Right atrium auricular region (tissue), 2 donors: ENCODE results near the gene PIGN. TPM values are rescaled to one million over a fixed set of nuclear protein-coding genes. Genes with fewer than 3 reads are reported as not detected.

Experiments used
- DNase-seq: peaks from one replicate; pipeline ENCODE4 v3.0.0-alpha.2; 2019; ENCODE audit warnings: low spot score
- H3K27ac ChIP-seq, 2 donors: fragments of 200-600 bp; sonication (generic); 1 replicate in 1 of 2; 2 replicates in 1 of 2; pipeline ENCODE4 v1.5.1; 2016 to 2019
- H3K27me3 ChIP-seq, 2 donors: fragments of 200-600 bp; sonication (generic); one replicate each; pipeline versions ENCODE4 v1.5.1 to v1.6.0; 2017 to 2019
- H3K36me3 ChIP-seq: fragments of 200-600 bp; sonication (generic); one replicate; pipeline ENCODE4 v1.5.1; 2016
- H3K4me1 ChIP-seq, 2 donors: fragments of 200-600 bp; sonication (generic); one replicate each; pipeline versions ENCODE4 v1.5.1 to v1.6.0; 2017 to 2019
- H3K4me3 ChIP-seq, 2 donors: fragments of 200-600 bp; sonication (generic); 1 replicate in 1 of 2; 2 replicates in 1 of 2; pipeline ENCODE4 v1.5.1; 2017 to 2019; ENCODE audit warnings: mild to moderate bottlenecking in 1 of 2, moderate library complexity in 1 of 2
- H3K9me3 ChIP-seq, 2 donors: fragments of 200-600 bp; sonication (generic); one replicate each; pipeline ENCODE4 v1.5.1; 2019
- CTCF ChIP-seq, 2 donors: fragments of 200-600 bp; sonication (generic); IDR thresholded peaks; one replicate each; pipeline ENCODE4 v1.5.1; 2019; ENCODE audit warnings: antibody characterized with exemption in 2 of 2
- total RNA-seq, 2 donors: library from RNA; depleted of rRNA; stranded (reverse); fragments of >200 nt; gene quantifications; one replicate each; pipeline ENCODE4 v1.1.0, GENCODE V29; 2016

The PIGN gene
- total RNA-seq, 2 donors from 2014 or later = 10.8 to 16.8 TPM

- DNase-seq = no peak
- TF ChIP-seq CTCF (IDR thresholded peaks at IDR 0.05) = no peak
- Histone ChIP-seq H3K9me3 (no peaks in the 10 kb centered on the region), H3K36me3 (no peaks in the 10 kb centered on the region), H3K4me1 (peaks cover 0 to under 1% of the 10 kb centered on the region in 2 donors), H3K4me3 (no peak overlapping the region), H3K27me3 (no peaks in the 10 kb centered on the region), H3K27ac (no peak overlapping the region)
Observed at GRCh38 chr18:62023536-62023935, 163.3 kb downstream of the PIGN start.

DNA sequence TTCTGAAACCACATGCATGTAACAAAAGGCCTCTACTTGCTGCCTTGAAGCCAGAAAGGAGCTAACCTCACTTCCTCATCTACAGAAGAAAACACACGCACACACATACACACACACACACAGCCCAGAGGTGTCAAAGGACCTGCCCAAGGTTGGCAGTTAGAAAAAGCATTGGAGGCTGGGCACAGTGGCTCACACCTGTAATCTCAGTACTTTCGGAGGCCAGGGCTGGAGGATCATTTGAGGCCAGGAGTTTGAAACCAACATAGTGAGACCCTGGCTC is 168.2 kb downstream of the PIGN start:
- no peaks in the 10 kb centered on the region for H3K27me3 ChIP-seq
- peaks cover 0 to 3% of the 10 kb centered on the region in 2 donors for H3K9me3 ChIP-seq
- TF ChIP-seq CTCF (IDR thresholded peaks at IDR 0.05) = no peak
- DNase-seq = no peak
- no peak overlapping the region for H3K27ac ChIP-seq
- no peak overlapping the region for H3K4me3 ChIP-seq
- H3K4me1 ChIP-seq = peaks cover 0 to 17% of the 10 kb centered on the region in 2 donors
- no peaks in the 10 kb centered on the region for H3K36me3 ChIP-seq

DNA sequence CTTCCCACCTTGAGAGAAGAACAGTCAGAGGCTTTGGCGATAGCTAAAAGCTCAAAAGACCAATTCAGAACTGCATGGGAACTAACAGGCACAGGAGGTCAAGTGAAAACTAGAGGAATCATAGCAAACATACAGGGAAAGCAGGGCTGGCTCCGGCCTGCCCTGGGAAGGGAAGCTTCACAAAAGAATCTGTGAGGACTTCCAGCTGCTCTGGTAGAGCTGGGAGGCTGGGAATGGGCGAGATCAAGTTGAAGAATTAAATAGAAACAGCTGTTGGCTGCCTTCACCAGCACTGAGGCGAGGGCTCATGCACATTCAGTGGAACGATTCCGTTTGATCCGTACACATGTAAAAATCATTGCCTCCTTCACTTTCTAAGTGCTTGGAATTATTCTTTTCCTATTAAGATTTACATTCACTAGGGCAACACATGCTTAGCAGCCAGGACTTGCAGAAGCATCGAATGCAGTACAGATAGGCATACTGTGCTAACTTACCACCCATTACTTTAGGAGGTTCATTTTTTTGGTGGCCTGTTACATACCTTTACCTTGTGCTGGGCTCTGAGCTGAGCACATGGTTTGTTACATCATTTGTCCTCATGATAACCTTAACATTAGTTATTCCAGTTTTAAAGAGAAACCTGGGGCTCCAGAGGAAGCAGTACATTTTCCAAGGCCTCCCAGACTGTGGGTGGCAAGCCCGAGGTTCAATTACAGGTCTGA is 168.7 kb downstream of the PIGN start:
- H3K27me3 ChIP-seq = no peaks in the 10 kb centered on the region
- peak overlapping the region; percentile 6 to 57 for H3K27ac ChIP-seq
- TF ChIP-seq CTCF (IDR thresholded peaks at IDR 0.05) = no peak
- peaks cover 0 to 3% of the 10 kb centered on the region in 2 donors for H3K9me3 ChIP-seq
- peaks cover 0 to 17% of the 10 kb centered on the region in 2 donors for H3K4me1 ChIP-seq
- H3K36me3 ChIP-seq = no peaks in the 10 kb centered on the region
- H3K4me3 ChIP-seq = no peak overlapping the region
- peak; percentile 63 for DNase-seq

- TF ChIP-seq CTCF (IDR thresholded peaks at IDR 0.05) = no peak
- no peaks in the 10 kb centered on the region for H3K36me3 ChIP-seq
Observed at GRCh38 chr18:62017618-62018017, 169.2 kb downstream of the PIGN start.

DNA sequence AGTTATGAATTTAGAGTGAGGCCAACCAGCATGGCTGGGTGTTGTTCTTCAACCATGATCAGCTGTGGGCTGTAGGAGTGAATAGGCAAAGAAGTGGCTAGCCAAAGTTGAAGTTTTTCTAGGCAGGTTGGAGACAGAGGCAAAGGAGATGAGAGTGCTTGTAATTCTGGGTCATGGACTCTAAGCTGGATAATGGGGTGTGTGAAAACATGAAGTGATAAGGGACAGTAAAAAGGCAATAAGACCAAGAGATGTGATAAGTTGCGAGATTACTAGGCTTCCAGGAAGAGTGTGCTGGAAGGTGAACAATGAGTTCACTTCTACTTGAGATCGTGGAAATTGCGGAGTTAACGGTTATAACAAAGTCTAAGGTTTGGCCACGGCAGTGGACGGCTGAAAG is 175.4 kb downstream of the PIGN start:
- Histone ChIP-seq H3K27ac (no peak overlapping the region), H3K4me3 (no peak overlapping the region), H3K27me3 (no peaks in the 10 kb centered on the region), H3K4me1 (no peaks in the 10 kb centered on the region), H3K36me3 (no peaks in the 10 kb centered on the region), H3K9me3 (peaks cover 0 to 3% of the 10 kb centered on the region in 2 donors)
- DNase-seq = no peak
- no peak for TF ChIP-seq CTCF (IDR thresholded peaks at IDR 0.05)

More at GRCh38 chr18:62017618-62018017, 169.2 kb downstream of the PIGN start:
- Histone ChIP-seq H3K4me1 (peaks cover 0 to 17% of the 10 kb centered on the region in 2 donors), H3K4me3 (no peak overlapping the region), H3K27me3 (no peaks in the 10 kb centered on the region), H3K9me3 (peaks cover 0 to 3% of the 10 kb centered on the region in 2 donors), H3K27ac (peak overlapping the region; percentile 6 to 57)
- no peak for DNase-seq

GRCh38 chr18:62009521-62009920 is 177.3 kb downstream of the PIGN start:
- no peaks in the 10 kb centered on the region for H3K27me3 ChIP-seq
- no peak for DNase-seq
- TF ChIP-seq CTCF (IDR thresholded peaks at IDR 0.05) = no peak
- H3K4me3 ChIP-seq = no peak overlapping the region
- H3K9me3 ChIP-seq = no peaks in the 10 kb centered on the region
- no peaks in the 10 kb centered on the region for H3K36me3 ChIP-seq
- H3K27ac ChIP-seq = no peak overlapping the region
- no peaks in the 10 kb centered on the region for H3K4me1 ChIP-seq
